Ovary (tissue), 9 donors: ENCODE measurements around the gene DCAF10. TPM values are rescaled to one million over a fixed set of nuclear protein-coding genes. Genes with fewer than 3 reads are reported as not detected.
"Not testable (repeated sequence)": the region's sequence is repeated elsewhere in the genome, so short reads cannot be mapped to it uniquely, and the experiment has no call there.

Experiments
- DNase-seq, 5 donors: peaks; one replicate each; pipeline ENCODE4 v3.0.0-alpha.2; 2019 to 2020
- H3K27ac ChIP-seq, 2 donors: fragments of 200-600 bp; one replicate each; pipeline versions ENCODE4 v1.5.1 to v1.8.0; 2019 to 2022
- H3K27me3 ChIP-seq: fragments of 200-600 bp; one replicate; pipeline ENCODE4 v1.8.0; 2022
- H3K36me3 ChIP-seq: fragments of 200-600 bp; sonication (generic); one replicate; pipeline ENCODE4 v1.5.1; 2019
- H3K4me1 ChIP-seq: one replicate; pipeline ENCODE4 v1.8.1; 2013; ENCODE audit warnings: mild to moderate bottlenecking, moderate library complexity; ENCODE audit not compliant: insufficient read depth
- H3K4me3 ChIP-seq: fragments of 200-600 bp; sonication (generic); one replicate; pipeline ENCODE4 v1.5.1; 2017
- H3K9me3 ChIP-seq, 2 donors: fragments of 200-600 bp in 1 of 2; sonication (generic) in 1 of 2; one replicate each; pipeline versions ENCODE4 v1.5.1 to v1.8.1; 2013 to 2019; ENCODE audit warnings: mild to moderate bottlenecking in 1 of 2, moderate library complexity in 1 of 2
- EP300 ChIP-seq: sonication (generic); formaldehyde crosslinking; IDR thresholded peaks from one replicate; pipeline ENCODE4 v1.6.1; 2017; ENCODE audit warnings: antibody characterized with exemption
- POLR2A ChIP-seq: fragments of 450-650 bp; IDR thresholded peaks from one replicate; pipeline ENCODE4 v1.6.1; 2017; ENCODE audit warnings: antibody characterized with exemption, mild to moderate bottlenecking, moderate library complexity
- WGBS, 3 donors: extraction: QIAGEN DNeasy Blood & Tissue Kit in 1 of 3; methylation state at CpG; one replicate each; pipeline versions ENCODE4 v1.1.5 to v1.1.7; 2013 to 2017; 5-methylcytosine and 5-hydroxymethylcytosine counted together
- intact Hi-C, 4 donors: fragments of 100-400 bp; cut with DNase I; formaldehyde crosslinking; loops; one replicate each; pipeline versions ENCODE4 v1.11.0 to v1.15.1; 2022 to 2023
- polyA plus RNA-seq, 2 donors: library from polyadenylated mRNA; stranded (reverse); fragments of 200-250 nt in 1 of 2; fragments of 350-450 nt in 1 of 2; fragmentation: Illumina TruSeq in 1 of 2; extraction: RNeasy Lipid Tissue Mini Kit (QIAGEN cat#74804) in 1 of 2; gene quantifications; one replicate each; pipeline ENCODE4 v1.2.3, GENCODE V29; 2013 to 2014
- total RNA-seq, 7 donors: library from RNA; depleted of rRNA in 2 of 7; stranded (reverse); fragments of >200 nt in 2 of 7; fragmentation: NEBNext Ultra II Directional in 3 of 7; extraction: Animal tissue kit (Norgen Biotek cat#: 25700) in 3 of 7; gene quantifications; one replicate each; pipeline versions ENCODE4 v1.1.0 to v1.2.4, GENCODE V29; 2016 to 2023
- TF ChIP-seq, protein P1 (sequence below), 3 donors: fragments of 450-650 bp in 2 of 3; fragments of 200-600 bp in 1 of 3; IDR thresholded peaks; one replicate each; pipeline versions ENCODE4 v1.5.1 to v1.8.0; 2016 to 2022; ENCODE audit warnings: antibody characterized with exemption in 3 of 3, mild to moderate bottlenecking in 1 of 3
- donor health status: DM: no; HTN: no; CAD: no; lungs with moderate emphysema.
- donor health status: DM: no; HTN: no; CAD: no.
- donor health status: Bipolar disorder and iron deficiency.
- donor health status: DM: yes; HTN: yes; CAD: no.
- donor health status: DM: no; HTN: no; CAD: no.
- donor health status: DM: yes; HTN: yes; CAD: no.

Gene DCAF10
- total and polyA plus RNA-seq, 9 donors, result 9.0 to 39.8 (median 25.9) TPM

DNA sequence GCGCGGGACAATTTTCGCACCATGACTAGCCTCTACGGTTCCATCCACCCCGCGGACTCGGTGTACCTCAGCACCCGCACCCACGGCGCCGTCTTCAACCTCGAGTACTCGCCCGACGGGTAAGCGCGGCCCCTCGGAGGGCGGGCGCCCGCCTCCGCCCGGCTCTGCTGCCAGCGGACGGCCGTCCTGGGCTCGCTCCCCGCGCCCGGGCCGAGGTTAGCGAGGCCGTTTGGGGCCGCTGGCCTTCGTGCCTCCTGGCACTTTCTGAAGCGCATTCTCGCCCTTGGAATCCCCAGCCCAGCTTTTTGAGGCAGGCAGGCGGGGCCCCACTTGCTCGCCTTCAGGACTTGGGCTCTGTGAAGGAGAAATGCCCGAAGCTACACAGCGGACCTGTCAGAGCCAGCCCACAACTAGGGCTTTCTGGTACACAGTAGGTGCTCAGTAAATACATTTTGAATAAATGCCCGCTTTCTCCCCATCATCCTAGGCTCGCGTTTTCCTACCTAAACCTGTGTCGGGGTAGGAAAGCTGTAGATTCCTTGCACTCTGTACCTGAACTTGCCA lies 772 bp downstream of the DCAF10 start:
- Histone ChIP-seq H3K36me3 (no peaks in the 10 kb centered on the region), H3K27ac (peak overlapping the region; percentile 25 to 50), H3K9me3 (no peaks in the 10 kb centered on the region), H3K4me1 (peaks cover 19% of the 10 kb centered on the region), H3K4me3 (peak overlapping the region; percentile 99), H3K27me3 (no peaks in the 10 kb centered on the region)
- DNase-seq, result peak in 2 of 5 donors; percentile 41 to 53
- intact Hi-C loops, result no loop called here
- 0 to 1% (median 0%) methylated on average over 44 to 45 of the region's 45 CpGs for WGBS, 3 donors
- TF ChIP-seq EP300 (no peak), POLR2A (no peak)
- TF ChIP-seq, protein P1, sequence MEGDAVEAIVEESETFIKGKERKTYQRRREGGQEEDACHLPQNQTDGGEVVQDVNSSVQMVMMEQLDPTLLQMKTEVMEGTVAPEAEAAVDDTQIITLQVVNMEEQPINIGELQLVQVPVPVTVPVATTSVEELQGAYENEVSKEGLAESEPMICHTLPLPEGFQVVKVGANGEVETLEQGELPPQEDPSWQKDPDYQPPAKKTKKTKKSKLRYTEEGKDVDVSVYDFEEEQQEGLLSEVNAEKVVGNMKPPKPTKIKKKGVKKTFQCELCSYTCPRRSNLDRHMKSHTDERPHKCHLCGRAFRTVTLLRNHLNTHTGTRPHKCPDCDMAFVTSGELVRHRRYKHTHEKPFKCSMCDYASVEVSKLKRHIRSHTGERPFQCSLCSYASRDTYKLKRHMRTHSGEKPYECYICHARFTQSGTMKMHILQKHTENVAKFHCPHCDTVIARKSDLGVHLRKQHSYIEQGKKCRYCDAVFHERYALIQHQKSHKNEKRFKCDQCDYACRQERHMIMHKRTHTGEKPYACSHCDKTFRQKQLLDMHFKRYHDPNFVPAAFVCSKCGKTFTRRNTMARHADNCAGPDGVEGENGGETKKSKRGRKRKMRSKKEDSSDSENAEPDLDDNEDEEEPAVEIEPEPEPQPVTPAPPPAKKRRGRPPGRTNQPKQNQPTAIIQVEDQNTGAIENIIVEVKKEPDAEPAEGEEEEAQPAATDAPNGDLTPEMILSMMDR (IDR thresholded peaks at IDR 0.05), result no peak

DNA sequence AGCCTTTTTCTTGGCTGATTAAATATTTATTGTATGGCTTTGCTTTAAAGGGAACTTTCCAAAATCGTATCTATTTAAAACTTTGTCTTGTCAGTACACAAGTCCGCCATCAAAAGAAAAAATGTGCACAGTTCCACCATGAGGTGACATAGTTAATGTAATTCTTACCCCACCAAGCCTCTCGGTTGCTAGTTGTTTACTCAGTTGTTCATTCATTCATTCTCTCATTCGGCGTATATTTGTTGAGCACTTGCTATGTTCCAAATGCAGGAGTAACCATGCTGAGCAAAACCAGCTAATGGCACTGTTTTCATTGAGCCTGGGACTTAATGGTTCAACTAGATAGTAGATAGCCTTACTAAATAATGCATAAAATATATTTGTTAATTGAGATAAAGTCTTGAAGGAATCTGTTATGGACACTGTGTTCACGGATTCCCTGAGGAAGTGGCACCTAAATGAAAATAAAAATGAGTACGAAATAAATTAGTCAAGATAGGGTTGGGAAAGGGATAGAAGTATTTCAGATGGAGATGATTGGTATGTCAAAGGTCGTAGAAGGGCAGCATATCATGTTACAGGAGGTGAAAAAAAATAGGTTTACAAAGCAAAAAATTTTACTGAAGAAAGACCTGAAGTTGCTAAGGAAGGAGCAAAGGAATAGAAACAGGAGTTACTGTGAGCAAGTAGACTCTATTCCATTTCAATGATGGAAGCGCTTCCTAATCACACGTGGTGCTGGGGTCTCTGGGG lies 1.5 kb downstream of the DCAF10 start:
- H3K9me3 ChIP-seq, result no peaks in the 10 kb centered on the region
- TF ChIP-seq POLR2A (no peak), EP300 (no peak)
- TF ChIP-seq, protein P1 (IDR thresholded peaks at IDR 0.05), result no peak
- WGBS, 3 donors, result 41 to 54% (median 42%) methylated on average over 10 of the region's 10 CpGs
- H3K4me3 ChIP-seq, result peak overlapping the region; percentile 99
- no peak overlapping the region for H3K27ac ChIP-seq
- peaks cover 19% of the 10 kb centered on the region for H3K4me1 ChIP-seq
- intact Hi-C loops, result no loop called here
- DNase-seq, result no peak
- H3K27me3 ChIP-seq, result no peaks in the 10 kb centered on the region
- no peaks in the 10 kb centered on the region for H3K36me3 ChIP-seq

DNA sequence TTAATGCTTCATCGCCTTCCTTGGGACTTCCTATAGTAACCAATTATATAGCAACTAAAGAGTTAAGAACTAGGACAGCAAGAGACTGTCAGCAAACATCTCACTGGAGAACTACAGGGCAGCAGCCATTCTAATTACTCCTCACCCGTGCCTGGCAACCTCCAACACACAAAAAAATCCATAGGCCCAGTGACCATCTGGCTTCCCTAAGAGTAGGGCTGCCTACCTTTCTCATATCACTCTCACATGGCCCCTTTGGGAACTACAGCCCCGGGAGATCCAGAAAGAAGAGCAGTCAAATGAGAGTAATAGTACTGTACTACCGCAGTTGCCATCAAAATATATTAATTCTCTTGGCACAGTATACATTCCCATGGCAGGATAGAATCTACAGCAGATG lies 5.7 kb downstream of the DCAF10 start:
- intact Hi-C loops, result no loop called here

DNA sequence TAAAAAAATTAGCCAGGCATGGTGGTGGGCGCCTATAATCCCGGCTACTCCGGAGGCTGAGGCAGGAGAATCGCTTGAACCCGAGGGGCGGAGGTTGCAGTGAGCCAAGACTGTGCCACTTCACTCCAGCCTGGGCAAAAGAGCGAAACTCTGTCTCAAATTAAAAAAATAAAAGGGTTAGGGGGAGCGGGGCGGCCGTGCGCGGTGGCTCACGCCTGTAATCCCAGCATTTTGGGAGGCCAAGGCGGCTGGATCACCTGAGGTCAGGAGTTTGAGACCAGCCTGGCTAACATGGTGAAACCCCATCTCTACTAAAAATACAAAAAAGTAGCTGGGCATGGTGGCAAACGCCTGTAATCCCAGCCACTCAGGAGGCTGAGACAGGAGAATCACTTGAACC lies 9.1 kb downstream of the DCAF10 start:
- H3K4me1 ChIP-seq, H3K4me3 ChIP-seq, H3K36me3 ChIP-seq, H3K27ac ChIP-seq, intact Hi-C loops, DNase-seq, H3K27me3 ChIP-seq, H3K9me3 ChIP-seq: not testable (repeated sequence)
- WGBS, 3 donors, result 95 to 97% (median 96%) methylated on average over 15 of the region's 15 CpGs

More for the DNA sequence above, 5.7 kb downstream of the DCAF10 start:
- TF ChIP-seq EP300, result no peak
- Histone ChIP-seq H3K4me1 (peaks cover 10% of the 10 kb centered on the region), H3K9me3 (no peaks in the 10 kb centered on the region), H3K27me3 (no peaks in the 10 kb centered on the region), H3K36me3 (no peaks in the 10 kb centered on the region), H3K4me3 (no peak overlapping the region), H3K27ac (no peak overlapping the region)
- no peak for DNase-seq
- WGBS, 3 donors, result 72 to 76% (median 75%) methylated on average over 4 of the region's 4 CpGs

DNA sequence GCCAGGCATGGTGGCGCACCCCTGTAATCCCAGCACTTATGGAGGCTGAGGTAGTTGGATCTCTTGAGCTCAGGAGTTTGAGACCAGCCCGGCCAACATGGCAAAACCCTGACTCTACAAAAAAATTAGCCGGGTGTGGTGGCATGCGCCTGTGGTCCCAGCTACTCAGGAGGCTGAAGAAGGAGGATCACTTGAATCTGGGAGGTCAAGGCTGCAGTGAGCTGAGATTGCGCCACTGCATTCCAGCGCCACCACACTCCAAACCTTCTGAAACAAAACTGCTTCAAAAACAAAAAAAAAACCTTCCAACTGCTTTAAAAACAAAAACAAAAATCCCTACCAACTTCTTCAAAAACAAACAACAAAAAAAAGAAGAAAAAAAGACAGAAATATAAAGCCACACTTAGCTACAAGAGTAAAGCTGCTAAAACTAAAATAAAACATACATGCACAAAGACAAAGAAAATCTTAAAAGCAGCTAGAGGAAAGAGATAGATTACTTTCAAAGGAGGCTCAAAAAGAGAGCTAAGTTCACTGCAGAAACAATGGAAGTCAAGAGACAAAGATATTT lies 11.4 kb downstream of the DCAF10 start:
- Histone ChIP-seq H3K27me3 (no peaks in the 10 kb centered on the region), H3K36me3 (no peaks in the 10 kb centered on the region), H3K9me3 (no peaks in the 10 kb centered on the region), H3K27ac (no peak overlapping the region), H3K4me1 (no peaks in the 10 kb centered on the region), H3K4me3 (no peak overlapping the region)
- 96 to 97% (median 96%) methylated on average over 6 of the region's 6 CpGs for WGBS, 3 donors
- no peak for TF ChIP-seq EP300
- TF ChIP-seq, protein P1 (IDR thresholded peaks at IDR 0.05), result no peak
- TF ChIP-seq POLR2A, result no peak
- no peak for DNase-seq
- intact Hi-C loops, result no loop called here
